Testis (tissue), 5 donors: ENCODE measurements around the gene SENP7. TPM values are rescaled to one million over a fixed set of nuclear protein-coding genes. Genes with fewer than 3 reads are reported as not detected.
"Not testable (repeated sequence)": the region's sequence is repeated elsewhere in the genome, so short reads cannot be mapped to it uniquely, and the experiment has no call there.

Source experiments
- DNase-seq: peaks from one replicate; pipeline ENCODE4 v3.0.0-alpha.2; 2019
- H3K27ac ChIP-seq, 2 donors: fragments of 200-600 bp; sonication (generic); one replicate each; pipeline ENCODE4 v1.5.1; 2019
- H3K27me3 ChIP-seq: fragments of 200-600 bp; sonication (generic); one replicate; pipeline ENCODE4 v1.5.1; 2019
- H3K36me3 ChIP-seq: fragments of 200-600 bp; sonication (generic); one replicate; pipeline ENCODE4 v1.5.1; 2017; ENCODE audit warnings: low read depth; ENCODE audit errors: missing control alignments
- H3K4me1 ChIP-seq: fragments of 200-600 bp; sonication (generic); one replicate; pipeline ENCODE4 v1.5.1; 2019
- H3K4me3 ChIP-seq, 2 donors: fragments of 200-600 bp; sonication (generic); one replicate each; pipeline ENCODE4 v1.5.1; 2017 to 2019
- H3K9me3 ChIP-seq: fragments of 200-600 bp; sonication (generic); one replicate; pipeline ENCODE4 v1.5.1; 2017
- POLR2A ChIP-seq: fragments of 450-650 bp; IDR thresholded peaks from one replicate; pipeline ENCODE4 v1.6.1; 2017; ENCODE audit warnings: antibody characterized with exemption, mild to moderate bottlenecking, moderate library complexity
- WGBS, 2 donors: methylation state at CpG; one replicate each; pipeline ENCODE4 v1.1.5; 2018; 5-methylcytosine and 5-hydroxymethylcytosine counted together
- intact Hi-C: fragments of 100-400 bp; cut with DNase I; formaldehyde crosslinking; loops from one replicate; pipeline ENCODE4 v1.15.1; 2023; ENCODE audit warnings: low total_unique reads
- long read RNA-seq, 2 donors: transcript quantifications; one replicate each; lab custom pipeline, GENCODE V29; 2026
- polyA plus RNA-seq: library from polyadenylated mRNA; stranded (reverse); fragments of 350-450 nt; fragmentation: Illumina TruSeq; extraction: RNeasy Lipid Tissue Mini Kit (QIAGEN cat#74804); gene quantifications from one replicate; pipeline ENCODE4 v1.2.3, GENCODE V29; 2014; ENCODE audit warnings: low read depth, low replicate concordance; ENCODE audit not compliant: insufficient read depth
- total RNA-seq, 2 donors: library from RNA; depleted of rRNA; stranded (reverse); fragments of >200 nt; gene quantifications; one replicate each; pipeline ENCODE4 v1.2.3, GENCODE V29; 2016
- TF ChIP-seq, protein P1 (sequence below), 3 experiments: fragments of 450-650 bp in 2 of 3; fragments of 200-600 bp in 1 of 3; sonication (generic) in 1 of 3; IDR thresholded peaks; one replicate each; pipeline ENCODE4 v1.5.1; 2016 to 2019; ENCODE audit warnings: antibody characterized with exemption in 3 of 3, mild to moderate bottlenecking in 2 of 3, moderate library complexity in 1 of 3

Gene SENP7, protein sequence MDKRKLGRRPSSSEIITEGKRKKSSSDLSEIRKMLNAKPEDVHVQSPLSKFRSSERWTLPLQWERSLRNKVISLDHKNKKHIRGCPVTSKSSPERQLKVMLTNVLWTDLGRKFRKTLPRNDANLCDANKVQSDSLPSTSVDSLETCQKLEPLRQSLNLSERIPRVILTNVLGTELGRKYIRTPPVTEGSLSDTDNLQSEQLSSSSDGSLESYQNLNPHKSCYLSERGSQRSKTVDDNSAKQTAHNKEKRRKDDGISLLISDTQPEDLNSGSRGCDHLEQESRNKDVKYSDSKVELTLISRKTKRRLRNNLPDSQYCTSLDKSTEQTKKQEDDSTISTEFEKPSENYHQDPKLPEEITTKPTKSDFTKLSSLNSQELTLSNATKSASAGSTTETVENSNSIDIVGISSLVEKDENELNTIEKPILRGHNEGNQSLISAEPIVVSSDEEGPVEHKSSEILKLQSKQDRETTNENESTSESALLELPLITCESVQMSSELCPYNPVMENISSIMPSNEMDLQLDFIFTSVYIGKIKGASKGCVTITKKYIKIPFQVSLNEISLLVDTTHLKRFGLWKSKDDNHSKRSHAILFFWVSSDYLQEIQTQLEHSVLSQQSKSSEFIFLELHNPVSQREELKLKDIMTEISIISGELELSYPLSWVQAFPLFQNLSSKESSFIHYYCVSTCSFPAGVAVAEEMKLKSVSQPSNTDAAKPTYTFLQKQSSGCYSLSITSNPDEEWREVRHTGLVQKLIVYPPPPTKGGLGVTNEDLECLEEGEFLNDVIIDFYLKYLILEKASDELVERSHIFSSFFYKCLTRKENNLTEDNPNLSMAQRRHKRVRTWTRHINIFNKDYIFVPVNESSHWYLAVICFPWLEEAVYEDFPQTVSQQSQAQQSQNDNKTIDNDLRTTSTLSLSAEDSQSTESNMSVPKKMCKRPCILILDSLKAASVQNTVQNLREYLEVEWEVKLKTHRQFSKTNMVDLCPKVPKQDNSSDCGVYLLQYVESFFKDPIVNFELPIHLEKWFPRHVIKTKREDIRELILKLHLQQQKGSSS
- total RNA-seq (10 to 100 TPM; 23.9 to 25.7 TPM), polyA plus RNA-seq (12.6 TPM)
- long read RNA-seq, donor 1, full-length matches to known transcripts, result 2 of 2 reads
- long read RNA-seq, donor 1, partial matches to known transcripts, result 0 of 2 reads
- long read RNA-seq, donor 1, other reads (novel, unspliced or antisense), result 0 of 2 reads
- long read RNA-seq, donor 2, result 0 reads

DNA sequence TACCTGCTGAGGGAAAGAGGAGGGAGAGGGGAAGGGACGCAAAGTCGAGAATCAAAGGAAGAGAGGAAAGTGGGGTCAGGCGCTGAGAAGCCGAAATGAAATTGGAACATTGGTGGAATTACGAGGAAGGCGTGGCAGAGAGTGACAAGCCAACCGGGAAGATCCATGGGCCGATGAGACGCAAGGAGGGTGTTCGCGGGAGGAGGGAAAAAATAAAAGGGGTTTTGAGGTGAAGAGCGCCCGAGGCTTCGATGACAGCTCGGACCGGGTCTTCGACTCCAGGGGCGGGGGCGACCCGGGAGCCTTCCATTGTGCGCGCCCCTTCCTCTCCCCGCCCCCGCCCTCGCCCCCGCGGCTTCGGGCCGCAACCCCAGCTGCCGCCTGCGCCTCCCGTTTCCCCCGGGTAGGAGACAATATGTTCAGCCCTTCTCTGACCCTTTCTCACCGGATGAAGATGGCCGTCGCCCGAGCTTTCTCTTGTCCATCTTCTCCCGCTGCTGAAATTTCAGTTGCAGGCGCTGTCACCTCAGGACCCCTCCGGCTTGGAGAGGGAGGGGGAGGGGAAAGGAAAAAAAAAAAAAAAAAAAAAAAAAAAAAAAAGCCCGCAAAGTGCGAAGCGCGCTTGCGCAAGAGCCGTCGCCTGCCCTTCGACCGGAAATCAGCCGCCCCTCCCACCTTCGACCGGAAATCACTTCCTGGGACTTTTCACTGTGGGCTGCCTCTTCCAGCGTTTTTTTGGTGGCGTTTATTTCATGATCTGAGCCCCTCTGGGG is at the start of gene SENP7:
SENP7 (minus strand) TSS at position 567 of the 773 bp plus-strand sequence; CDS start at position 485, 82 bp downstream.
- Histone ChIP-seq H3K27ac (peak within 1 kb of the TSS; percentile 94 to 97), H3K27me3 (no peaks in the 10 kb centered on the region), H3K9me3 (no peaks in the 10 kb centered on the region), H3K4me1 (peaks cover 5% of the 10 kb centered on the region), H3K36me3 (no peaks in the 10 kb centered on the region), H3K4me3 (peak within 1 kb of the TSS; percentile 75 to 93)
- DNase-seq, result peak; percentile 89
- whole genome bisulfite sequencing, 2 donors, result 0 to 1% methylated on average over 30 to 50 of the region's 54 CpGs
- TF ChIP-seq POLR2A, result no peak
- TF ChIP-seq, protein P1, sequence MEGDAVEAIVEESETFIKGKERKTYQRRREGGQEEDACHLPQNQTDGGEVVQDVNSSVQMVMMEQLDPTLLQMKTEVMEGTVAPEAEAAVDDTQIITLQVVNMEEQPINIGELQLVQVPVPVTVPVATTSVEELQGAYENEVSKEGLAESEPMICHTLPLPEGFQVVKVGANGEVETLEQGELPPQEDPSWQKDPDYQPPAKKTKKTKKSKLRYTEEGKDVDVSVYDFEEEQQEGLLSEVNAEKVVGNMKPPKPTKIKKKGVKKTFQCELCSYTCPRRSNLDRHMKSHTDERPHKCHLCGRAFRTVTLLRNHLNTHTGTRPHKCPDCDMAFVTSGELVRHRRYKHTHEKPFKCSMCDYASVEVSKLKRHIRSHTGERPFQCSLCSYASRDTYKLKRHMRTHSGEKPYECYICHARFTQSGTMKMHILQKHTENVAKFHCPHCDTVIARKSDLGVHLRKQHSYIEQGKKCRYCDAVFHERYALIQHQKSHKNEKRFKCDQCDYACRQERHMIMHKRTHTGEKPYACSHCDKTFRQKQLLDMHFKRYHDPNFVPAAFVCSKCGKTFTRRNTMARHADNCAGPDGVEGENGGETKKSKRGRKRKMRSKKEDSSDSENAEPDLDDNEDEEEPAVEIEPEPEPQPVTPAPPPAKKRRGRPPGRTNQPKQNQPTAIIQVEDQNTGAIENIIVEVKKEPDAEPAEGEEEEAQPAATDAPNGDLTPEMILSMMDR (IDR thresholded peaks at IDR 0.05), result no peak
- intact Hi-C loops, result no loop called here

DNA sequence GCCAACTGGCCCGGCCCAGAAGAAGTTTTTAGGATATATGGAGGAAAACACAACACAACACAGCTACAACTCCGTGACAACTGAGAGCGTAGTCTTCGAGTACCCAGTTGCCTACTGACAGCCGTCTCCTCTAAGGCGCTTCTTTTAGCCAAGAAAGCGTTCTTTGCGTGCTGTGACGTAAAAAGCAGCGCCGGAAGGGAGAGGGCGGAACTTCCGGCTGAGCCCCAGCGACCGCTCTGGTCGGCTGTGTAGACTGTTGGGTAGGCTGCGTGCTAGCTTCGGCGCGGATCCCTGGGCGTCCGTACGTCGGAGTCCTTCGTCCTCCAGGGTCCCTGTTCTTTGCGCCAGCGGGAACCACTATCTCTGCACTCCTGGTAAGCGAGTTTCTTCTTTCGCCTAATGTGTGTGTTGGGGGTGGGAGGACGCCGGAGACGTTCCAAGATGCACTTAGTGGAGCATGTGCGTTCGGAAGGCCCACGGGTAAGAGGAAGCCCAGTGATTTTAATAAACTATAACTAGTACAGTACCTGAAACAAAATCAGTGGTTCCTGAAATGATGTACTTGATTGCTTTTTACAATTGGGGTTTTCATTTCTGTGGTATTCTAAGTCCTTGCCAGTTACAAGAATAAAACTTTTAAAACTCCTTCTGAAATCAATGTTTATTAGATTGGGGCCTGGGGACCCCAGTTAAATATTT is 48.8 kb upstream of the SENP7 start, which contains the start of gene TRMT10C:
TRMT10C (plus strand) TSS at position 239 of the 699 bp plus-strand sequence. CDS start 2,914 bp downstream, outside the sequence.
- intact Hi-C loops, result no loop called here
- Histone ChIP-seq H3K9me3 (no peaks in the 10 kb centered on the region), H3K4me1 (peaks cover 12% of the 10 kb centered on the region), H3K27me3 (no peaks in the 10 kb centered on the region), H3K27ac (peak within 1 kb of the TSS; percentile 63 to 85), H3K36me3 (no peaks in the 10 kb centered on the region), H3K4me3 (peak within 1 kb of the TSS; percentile 74 to 83)
- peak; percentile 33 for TF ChIP-seq POLR2A
- TF ChIP-seq, protein P1 (IDR thresholded peaks at IDR 0.05), result no peak
- peak; percentile 95 for DNase-seq
- WGBS, 2 donors, result 0 to 1% methylated on average over 27 to 35 of the region's 35 CpGs

DNA sequence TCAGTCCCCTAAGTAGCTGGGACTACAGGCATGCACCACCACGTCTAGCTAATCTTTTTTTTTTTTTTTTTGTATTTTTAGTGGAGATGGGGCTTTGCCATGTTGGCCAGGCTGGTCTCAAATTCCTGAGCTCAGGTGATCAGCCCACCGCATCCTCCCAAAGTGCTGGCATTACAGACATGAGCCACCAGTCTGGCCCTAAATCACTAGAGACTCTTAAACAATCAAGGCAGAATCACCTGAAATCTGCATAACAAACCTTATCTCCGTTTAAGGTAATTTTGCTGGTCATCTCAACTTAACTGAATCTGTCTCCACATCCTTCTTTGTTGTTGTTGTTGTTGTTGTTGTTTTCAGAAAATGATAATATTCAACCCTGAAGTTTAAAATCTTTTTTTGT is 43.1 kb upstream of the SENP7 start:
- no peaks in the 10 kb centered on the region for H3K36me3 ChIP-seq
- no peak overlapping the region for H3K4me3 ChIP-seq
- H3K27me3 ChIP-seq, result no peaks in the 10 kb centered on the region

DNA sequence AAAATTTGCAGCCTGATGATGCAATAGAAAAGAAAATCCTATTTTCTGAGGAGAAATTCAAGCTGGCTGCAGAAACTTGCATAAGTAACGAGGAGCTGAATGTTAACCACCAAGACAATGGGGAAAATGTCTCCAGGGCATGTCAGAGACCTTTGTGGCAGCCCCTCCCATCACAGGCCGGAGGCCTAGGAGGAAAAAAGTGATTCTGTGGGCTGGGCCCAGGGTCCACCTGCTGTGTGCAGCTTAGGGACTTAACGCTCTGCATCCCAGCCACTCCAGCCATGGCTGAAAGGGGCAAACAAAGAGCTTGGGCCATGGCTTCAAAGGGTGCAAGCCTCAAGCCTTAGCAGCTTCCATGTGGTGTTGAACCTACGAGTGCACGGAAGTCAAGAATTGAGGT is 40.4 kb upstream of the SENP7 start:
- DNase-seq, intact Hi-C loops, H3K27me3 ChIP-seq, H3K9me3 ChIP-seq, H3K36me3 ChIP-seq, H3K4me3 ChIP-seq, H3K27ac ChIP-seq, H3K4me1 ChIP-seq: not testable (repeated sequence)
- WGBS, 2 donors, result 89 to 91% methylated on average over 5 of the region's 5 CpGs

More for the DNA sequence above, 43.1 kb upstream of the SENP7 start:
- DNase-seq, result no peak
- H3K27ac ChIP-seq, result no peak overlapping the region
- H3K9me3 ChIP-seq, result no peaks in the 10 kb centered on the region
- TF ChIP-seq, protein P1 (IDR thresholded peaks at IDR 0.05), result no peak
- TF ChIP-seq POLR2A, result no peak
- intact Hi-C loops, result no loop called here
- WGBS, 2 donors, result 68 to 81% methylated on average over 3 of the region's 3 CpGs
- no peaks in the 10 kb centered on the region for H3K4me1 ChIP-seq

DNA sequence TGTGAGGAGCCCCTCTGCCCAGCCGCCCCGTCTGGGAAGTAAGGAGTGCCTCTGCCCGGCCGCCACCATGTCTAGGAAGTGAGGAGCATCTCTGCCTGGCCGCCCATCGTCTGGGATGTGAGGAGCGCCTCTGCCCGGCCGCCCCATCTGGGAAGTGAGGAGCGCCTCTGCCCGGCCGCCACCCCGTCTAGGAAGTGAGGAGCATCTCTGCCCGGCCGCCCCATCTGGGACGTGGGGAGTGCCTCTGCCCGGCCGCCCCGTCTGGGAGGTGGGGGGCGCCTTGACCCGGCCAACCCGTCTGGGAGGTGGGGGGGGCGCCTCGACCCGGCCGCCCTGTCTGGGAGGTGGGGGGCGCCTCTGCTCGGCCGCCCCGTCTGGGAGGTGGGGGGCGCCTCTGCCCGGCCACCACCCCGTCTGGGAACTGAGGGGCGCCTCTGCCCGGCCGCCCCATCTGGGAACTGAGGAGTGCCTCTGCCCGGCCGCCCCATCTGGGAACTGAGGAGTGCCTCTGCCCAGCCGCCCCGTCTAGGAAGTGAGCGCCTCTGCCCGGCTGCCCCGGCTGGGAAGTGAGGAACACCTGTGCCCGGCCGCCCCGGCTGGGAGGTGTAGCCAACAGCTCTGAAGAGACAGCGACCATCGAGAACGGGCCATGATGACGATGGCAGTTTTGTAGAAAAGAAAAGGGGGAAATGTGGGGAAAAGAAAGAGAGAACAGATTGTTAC is 38.5 kb upstream of the SENP7 start:
- WGBS, 2 donors, result 86 to 96% methylated on average over 10 to 33 of the region's 50 CpGs
- H3K9me3 ChIP-seq, DNase-seq, H3K4me3 ChIP-seq, H3K4me1 ChIP-seq, H3K27ac ChIP-seq, H3K36me3 ChIP-seq, intact Hi-C loops, H3K27me3 ChIP-seq: not testable (repeated sequence)
